GM21619 (cell line): ENCODE measurements around the gene RAB39B.

Experiments used
- ATAC-seq: cut with Tn5 transposase; IDR thresholded peaks from one replicate; pipeline ENCODE4 v1.9.1; 2021; ENCODE audit not compliant: unreplicated experiment

RAB39B gene

GRCh38 chrX:155216179-155216939 lies 47.9 kb downstream of the RAB39B start, which contains the start of gene VBP1:
Gene VBP1, plus strand, starts transcription at chrX:155216460. Its CDS starts 23 bp downstream, at chrX:155216483.
- ATAC-seq, result peak; percentile 96

GRCh38 chrX:155215443-155216178 lies 48.7 kb downstream of the RAB39B start:
- peak; percentile 26 for ATAC-seq

GRCh38 chrX:155213731-155214130 lies 50.6 kb downstream of the RAB39B start:
- no peak for ATAC-seq

- no peak for ATAC-seq
These were observed 53.1 kb downstream of the RAB39B start for GRCh38 chrX:155211208-155211607.
